ENCODE data around the gene CISD1. TPM values are rescaled to one million over a fixed set of nuclear protein-coding genes. Genes with fewer than 3 reads are reported as not detected.
A peak's percentile ranks its signal among the peaks of the same experiment; 100 is the strongest.

The CISD1 gene
- total RNA-seq, 2 experiments from 2014 or later: 42.3 to 44.0 TPM

DNA sequence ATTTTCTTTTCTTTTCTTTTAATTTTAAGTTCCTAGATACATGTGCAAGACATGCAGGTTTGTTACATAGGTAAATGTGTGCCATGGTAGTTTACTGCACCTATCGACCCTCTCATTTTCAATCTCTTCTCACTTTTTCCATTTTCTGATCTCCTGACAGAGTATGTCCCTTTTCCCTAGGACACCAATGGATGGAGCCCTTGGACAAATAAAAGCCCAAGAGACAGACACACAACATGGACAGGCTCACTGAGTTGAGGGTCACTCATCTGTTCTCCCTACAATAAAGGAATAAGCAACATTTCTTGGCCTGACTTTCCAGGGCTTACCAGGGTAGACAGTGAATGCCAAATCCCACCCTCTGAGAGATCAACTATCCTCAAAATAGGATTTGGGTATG is 50.6 kb downstream of the CISD1 start:
- peaks cover 8% of the 10 kb centered on the region for H3K4me1 Mint-ChIP-seq (ENCODE audit: low read depth)
- CTCF ChIA-PET: no interaction called here
- no peaks in the 10 kb centered on the region for H3K27me3 Mint-ChIP-seq
- no peaks in the 10 kb centered on the region for H3K9me3 Mint-ChIP-seq
- H3K27ac Mint-ChIP-seq: no peak overlapping the region
- POLR2A ChIA-PET: no interaction called here
- H3K4me3 Mint-ChIP-seq: no peak overlapping the region
- no peaks in the 10 kb centered on the region for H3K36me3 Mint-ChIP-seq
- DNase-seq: no peak
- intact Hi-C loops (cut with micrococcal nuclease): no loop called here

DNA sequence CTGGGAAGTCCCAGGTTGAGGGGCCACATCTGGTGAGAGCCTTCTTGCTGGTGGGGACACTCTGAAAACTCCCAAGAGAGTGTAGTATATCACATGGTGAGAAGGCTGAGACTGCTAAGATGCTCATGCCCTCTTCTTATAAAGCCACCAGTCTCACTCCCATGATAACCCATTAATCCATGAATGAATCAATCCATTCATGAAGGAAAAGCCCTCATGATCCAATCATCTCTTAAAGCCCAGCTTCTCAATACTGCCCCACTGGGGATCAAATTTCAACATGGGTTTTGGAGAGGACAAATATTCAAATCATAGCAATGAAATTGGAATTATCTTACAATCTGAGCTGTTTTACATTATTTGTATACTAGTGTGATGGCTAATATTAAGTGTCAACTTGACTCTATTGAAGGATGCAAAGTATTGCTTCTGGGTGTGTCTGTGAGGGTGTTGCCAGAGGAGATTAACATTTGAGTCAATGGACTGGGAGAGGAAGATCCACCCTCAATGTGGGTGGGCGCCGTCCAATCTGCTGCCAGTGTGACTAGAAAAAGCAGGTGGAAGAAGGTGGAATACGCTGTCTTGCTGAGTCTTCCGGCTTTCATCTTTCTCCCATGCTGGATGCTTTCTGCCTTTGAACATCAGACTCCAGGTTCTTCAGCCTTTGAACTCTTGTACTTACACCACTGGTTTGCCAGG is 51.5 kb downstream of the CISD1 start:
- DNase-seq: no peak
- ChIA-PET POLR2A (no interaction called here), CTCF (no interaction called here)
- Mint-ChIP-seq H3K27ac (no peak overlapping the region), H3K27me3 (no peaks in the 10 kb centered on the region), H3K4me3 (no peak overlapping the region), H3K36me3 (no peaks in the 10 kb centered on the region), H3K9me3 (no peaks in the 10 kb centered on the region), H3K4me1 (ENCODE audit: low read depth) (peaks cover 8% of the 10 kb centered on the region)
- intact Hi-C loops (cut with micrococcal nuclease): no loop called here

DNA sequence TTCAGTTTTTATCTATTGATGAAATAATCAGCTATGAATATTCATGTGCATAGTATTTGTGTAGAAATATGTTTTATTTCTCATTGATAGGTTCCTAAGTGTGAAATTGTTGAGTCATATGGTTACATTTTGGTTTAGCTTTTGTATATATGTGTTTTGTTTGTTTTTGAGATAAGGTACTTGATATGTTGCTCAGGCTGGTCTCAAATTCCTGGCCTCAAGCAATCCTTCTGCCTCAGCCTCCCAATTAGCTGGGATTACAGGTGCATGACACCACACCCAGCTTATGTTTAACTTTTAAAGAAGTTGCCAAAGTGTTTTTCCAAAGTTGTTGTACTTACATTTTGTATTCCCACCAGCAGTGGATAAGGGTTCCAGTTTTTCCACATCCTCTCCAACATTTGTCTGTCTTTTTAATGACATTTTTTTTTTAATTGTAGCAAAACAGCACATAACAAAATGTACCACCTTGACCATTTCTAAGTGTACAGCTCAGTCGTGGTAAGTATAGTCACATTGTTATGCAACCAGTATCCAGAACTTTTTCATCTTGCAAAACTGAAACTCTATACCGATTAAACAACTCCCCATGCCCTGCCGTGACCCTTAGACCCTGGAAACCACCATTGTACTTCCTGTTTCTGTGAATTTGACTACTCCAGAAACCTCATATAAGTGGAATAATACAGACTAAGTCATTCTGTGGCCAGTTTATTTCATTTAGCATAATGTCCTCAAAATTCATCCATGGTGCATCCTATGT is 53.3 kb downstream of the CISD1 start:
- Mint-ChIP-seq H3K4me1 (ENCODE audit: low read depth) (peaks cover 8% of the 10 kb centered on the region), H3K9me3 (no peaks in the 10 kb centered on the region), H3K27ac (no peak overlapping the region), H3K4me3 (no peak overlapping the region), H3K36me3 (no peaks in the 10 kb centered on the region), H3K27me3 (no peaks in the 10 kb centered on the region)
- intact Hi-C loops (cut with micrococcal nuclease): no loop called here
- DNase-seq: peak; percentile 14
- ChIA-PET CTCF (interaction anchor here (0.6 to 0.9 kb wide), 2 partner anchors 64 to 319 kb away, joined by 3 to 5 read pairs; no protein-coding TSS in a partner anchor), POLR2A (no interaction called here)

DNA sequence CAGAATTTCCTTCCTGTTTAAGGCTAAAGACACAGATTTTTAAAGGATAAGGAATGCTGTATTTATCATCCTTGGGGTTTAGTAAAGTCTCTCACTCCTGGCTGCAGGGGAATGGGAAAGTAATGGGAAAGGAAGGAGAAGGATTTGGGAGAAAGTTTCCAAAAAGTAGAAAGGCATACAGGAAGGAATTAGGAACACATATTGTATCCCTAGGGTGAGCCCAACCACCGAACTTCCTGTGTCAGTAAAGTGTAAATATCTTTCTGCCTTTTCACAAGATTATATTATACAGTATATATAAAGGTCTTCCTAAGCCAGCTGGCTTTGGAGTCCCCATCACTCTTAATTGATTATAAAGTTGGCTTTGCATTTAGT is 53.9 kb downstream of the CISD1 start:
- H3K9me3 Mint-ChIP-seq: no peaks in the 10 kb centered on the region
- no peaks in the 10 kb centered on the region for H3K36me3 Mint-ChIP-seq
- no peak for DNase-seq
- CTCF ChIA-PET: interaction anchor here (0.5 to 0.7 kb wide), 4 partner anchors 23 to 319 kb away, joined by 3 to 5 read pairs (median 4); no protein-coding TSS in a partner anchor
- no peaks in the 10 kb centered on the region for H3K27me3 Mint-ChIP-seq
- H3K4me3 Mint-ChIP-seq: no peak overlapping the region
- no peak overlapping the region for H3K27ac Mint-ChIP-seq
- intact Hi-C loops (cut with micrococcal nuclease): no loop called here
- peaks cover 8% of the 10 kb centered on the region for H3K4me1 Mint-ChIP-seq (ENCODE audit: low read depth)
- POLR2A ChIA-PET: no interaction called here

DNA sequence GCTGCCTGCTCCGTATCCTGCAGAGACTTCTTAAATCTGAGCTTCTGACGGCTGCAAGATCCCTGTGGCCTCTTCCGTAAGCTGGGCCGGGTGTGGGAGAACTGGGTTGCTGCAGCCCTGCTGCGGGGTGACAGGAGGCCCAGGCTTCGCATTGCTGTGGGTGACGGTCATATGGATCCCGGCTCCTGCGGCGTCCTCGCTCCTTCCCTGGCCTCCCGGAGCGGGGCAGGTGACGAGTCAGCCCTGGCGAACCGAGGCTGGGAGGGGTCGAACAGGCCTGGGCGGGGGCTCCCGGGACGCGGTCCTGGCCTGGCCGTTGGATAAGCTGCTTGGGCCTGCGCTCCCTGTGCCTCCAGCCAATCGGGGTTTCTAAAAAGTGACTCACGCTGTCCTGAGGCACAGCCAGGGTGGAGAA is 58.0 kb downstream of the CISD1 start:
- POLR2A ChIA-PET: no interaction called here
- H3K27me3 Mint-ChIP-seq: peaks cover 6% of the 10 kb centered on the region

DNA sequence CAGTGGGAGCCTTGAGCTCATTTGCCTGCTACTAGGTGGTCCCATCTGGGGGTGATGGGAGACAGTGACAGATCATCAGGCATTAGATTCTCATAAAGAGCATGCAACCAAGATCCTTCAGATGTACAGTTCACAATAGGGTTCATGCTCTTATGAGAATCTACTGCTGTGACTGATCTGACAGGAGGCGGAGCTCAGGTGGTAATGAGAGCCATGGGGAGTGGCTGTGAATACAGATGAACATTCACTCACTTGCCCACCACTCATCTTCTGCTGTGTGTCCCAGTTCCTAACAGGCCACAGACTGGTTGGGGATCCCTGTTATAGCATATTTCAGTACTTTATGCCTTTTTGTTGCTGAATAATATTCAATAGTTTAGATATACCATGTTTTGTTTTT is 59.3 kb downstream of the CISD1 start:
- Mint-ChIP-seq H3K27ac (no peak overlapping the region), H3K27me3 (peaks cover 6% of the 10 kb centered on the region), H3K4me3 (no peak overlapping the region), H3K36me3 (no peaks in the 10 kb centered on the region), H3K9me3 (no peaks in the 10 kb centered on the region), H3K4me1 (ENCODE audit: low read depth) (no peaks in the 10 kb centered on the region)
- POLR2A ChIA-PET: no interaction called here
- CTCF ChIA-PET: interaction anchor here (1.0 kb wide), 1 partner anchor 50 kb away, joined by 3 read pairs; no protein-coding TSS in a partner anchor
- no peak for DNase-seq
- intact Hi-C loops (cut with micrococcal nuclease): no loop called here

More for the DNA sequence above, 58.0 kb downstream of the CISD1 start:
- CTCF ChIA-PET: interaction anchor here (1.0 kb wide), 1 partner anchor 52 kb away, joined by 3 read pairs; no protein-coding TSS in a partner anchor
- Mint-ChIP-seq H3K4me1 (ENCODE audit: low read depth) (peaks cover 8% of the 10 kb centered on the region), H3K9me3 (no peaks in the 10 kb centered on the region), H3K36me3 (no peaks in the 10 kb centered on the region), H3K4me3 (no peak overlapping the region), H3K27ac (no peak overlapping the region)
- no peak for DNase-seq
- intact Hi-C loops (cut with micrococcal nuclease): no loop called here

DNA sequence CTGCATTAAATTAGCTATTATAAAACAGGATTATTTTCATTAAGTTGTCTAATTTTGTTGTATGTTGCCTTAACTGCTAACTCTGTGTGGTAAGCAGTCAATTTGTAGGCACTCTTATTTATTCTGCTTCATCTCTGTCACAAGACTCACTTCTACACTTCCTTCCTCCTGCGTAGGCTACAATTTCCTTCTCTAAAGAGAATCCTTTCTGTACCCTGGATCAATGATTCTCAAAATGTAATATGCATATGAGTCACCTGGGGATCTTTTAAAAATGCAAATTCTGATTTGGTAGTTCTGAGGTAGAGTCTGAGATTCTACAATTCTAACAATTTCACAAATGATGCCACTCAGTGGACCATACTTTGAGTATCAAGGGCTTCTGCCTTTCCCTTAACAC is 61.5 kb downstream of the CISD1 start:
- Mint-ChIP-seq H3K4me3 (no peak overlapping the region), H3K36me3 (peaks cover under 1% of the 10 kb centered on the region), H3K27ac (no peak overlapping the region), H3K27me3 (peaks cover 6% of the 10 kb centered on the region), H3K9me3 (no peaks in the 10 kb centered on the region), H3K4me1 (ENCODE audit: low read depth) (peaks cover 3% of the 10 kb centered on the region)
- ChIA-PET POLR2A (no interaction called here), CTCF (no interaction called here)
- no peak for DNase-seq
- intact Hi-C loops (cut with micrococcal nuclease): no loop called here

DNA sequence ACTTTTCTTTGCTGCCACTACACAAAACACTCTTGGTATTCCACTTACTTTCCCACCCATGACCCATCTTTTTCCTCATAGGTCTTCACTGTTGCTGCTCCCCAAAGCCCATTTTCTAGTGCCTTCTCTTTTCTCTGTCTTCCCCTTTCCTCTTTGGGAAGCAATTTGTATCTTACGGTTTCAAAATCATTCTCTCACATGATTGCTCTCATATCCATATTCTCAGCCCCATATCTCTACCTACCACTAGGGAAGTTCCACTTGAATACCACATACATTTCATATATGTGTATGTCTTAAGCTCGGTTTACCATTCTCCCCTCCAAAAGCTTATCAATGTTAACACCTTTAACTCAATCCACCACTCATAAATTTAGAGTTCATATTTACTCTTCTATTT is 62.7 kb downstream of the CISD1 start:
- H3K36me3 Mint-ChIP-seq: peaks cover 8% of the 10 kb centered on the region
- ChIA-PET POLR2A (no interaction called here), CTCF (interaction anchor here (1.5 kb wide), 1 partner anchor 53 kb away, joined by 4 read pairs; no protein-coding TSS in a partner anchor)
- peaks cover 6% of the 10 kb centered on the region for H3K27me3 Mint-ChIP-seq
- H3K4me3 Mint-ChIP-seq: no peak overlapping the region
- intact Hi-C loops (cut with micrococcal nuclease): no loop called here
- no peak for DNase-seq
- H3K27ac Mint-ChIP-seq: no peak overlapping the region
- no peaks in the 10 kb centered on the region for H3K9me3 Mint-ChIP-seq
- H3K4me1 Mint-ChIP-seq (ENCODE audit: low read depth): peaks cover 14% of the 10 kb centered on the region

DNA sequence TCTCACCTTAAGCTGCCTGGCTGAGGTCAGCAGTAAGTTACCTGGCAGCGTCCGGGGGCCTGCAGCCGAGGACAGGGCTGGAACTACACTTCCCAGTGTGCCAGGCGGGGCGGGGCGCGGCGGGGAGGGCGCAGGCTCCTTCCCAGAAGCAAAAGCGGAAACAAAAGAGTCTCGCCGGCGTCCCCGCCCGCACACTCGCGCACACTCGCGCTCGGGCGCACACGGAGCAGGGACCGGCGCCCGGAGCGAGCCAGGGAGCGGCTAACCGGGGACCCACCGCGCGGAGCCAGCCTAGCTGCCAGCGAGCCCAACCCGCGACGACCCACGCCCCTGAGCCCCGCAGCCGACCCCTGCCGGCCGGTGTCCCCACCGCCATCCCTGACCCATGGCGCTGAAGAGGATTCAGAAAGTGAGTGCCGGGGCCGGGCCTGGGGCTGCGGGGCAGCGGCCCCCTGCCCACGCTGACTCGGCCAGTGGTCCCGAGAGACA is 65.9 kb downstream of the CISD1 start, which contains the start of gene UBE2D1:
TSS of gene UBE2D1 (plus strand) at position 190 of the 489 bp plus-strand sequence. CDS start at position 386, 196 bp downstream.
- intact Hi-C loops (cut with micrococcal nuclease): loop anchor here (1.0 to 2.0 kb wide), 4 partner anchors 26 to 66 kb away; partner anchors contain the start of genes CISD1 and TFAM
- ChIA-PET CTCF (interaction anchor here (1.2 to 1.8 kb wide), 4 partner anchors 33 to 51 kb away, joined by 3 to 11 read pairs (median 4); partner anchors contain the start of gene TFAM), POLR2A (interaction anchor here (1.3 to 2.1 kb wide), 3 partner anchors 50 to 68 kb away, joined by 3 to 17 read pairs (median 6); partner anchors contain the start of genes IPMK and TFAM)
- peaks cover 29% of the 10 kb centered on the region for H3K4me1 Mint-ChIP-seq (ENCODE audit: low read depth)
- DNase-seq: peak; percentile 88
- H3K9me3 Mint-ChIP-seq: no peaks in the 10 kb centered on the region
- H3K36me3 Mint-ChIP-seq: peaks cover 14% of the 10 kb centered on the region
- H3K27me3 Mint-ChIP-seq: peaks cover 6% of the 10 kb centered on the region
- peak within 1 kb of the TSS; percentile 75 for H3K27ac Mint-ChIP-seq
- H3K4me3 Mint-ChIP-seq: peak within 1 kb of the TSS; percentile 96

DNA sequence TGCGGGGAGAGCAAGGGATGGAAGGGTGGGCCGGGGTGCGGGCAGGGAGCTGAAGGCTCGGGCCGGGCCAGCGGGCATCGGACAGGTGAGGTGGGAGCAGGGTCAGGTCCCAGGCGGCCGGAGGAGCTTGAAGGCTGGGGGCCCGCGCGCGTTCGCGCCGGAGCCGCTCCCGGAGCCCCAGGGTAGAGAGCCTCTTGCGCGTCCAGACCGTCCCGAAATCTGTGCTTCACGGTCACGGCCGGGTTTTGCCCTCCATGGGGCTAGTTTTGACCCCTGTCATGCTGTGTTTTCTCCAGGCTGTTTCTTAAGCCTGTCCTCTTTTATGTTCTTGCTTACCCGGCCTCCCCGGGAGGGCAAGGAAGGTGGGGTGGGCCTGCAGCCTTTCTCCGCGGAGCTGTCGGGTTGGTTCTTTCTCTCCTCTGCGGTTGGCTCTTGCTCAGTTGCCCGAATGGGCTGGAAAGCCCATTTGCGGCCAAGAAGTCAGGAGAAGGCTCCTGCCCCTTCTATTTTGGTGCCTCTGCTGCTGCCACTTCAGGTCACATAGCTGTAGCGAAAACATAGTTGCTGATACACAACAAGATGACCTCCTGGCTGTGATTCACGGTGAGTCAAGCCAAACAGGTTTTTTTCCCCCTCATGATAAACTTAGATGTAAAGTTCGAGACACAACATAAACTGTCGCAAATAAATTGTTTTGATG is 66.5 kb downstream of the CISD1 start:
- peaks cover 14% of the 10 kb centered on the region for H3K36me3 Mint-ChIP-seq
- ChIA-PET CTCF (interaction anchor here (1.2 to 1.8 kb wide), 4 partner anchors 34 to 50 kb away, joined by 3 to 11 read pairs (median 4); partner anchors contain the start of gene TFAM), POLR2A (interaction anchor here (1.3 to 2.1 kb wide), 3 partner anchors 50 to 69 kb away, joined by 3 to 17 read pairs (median 6); partner anchors contain the start of genes IPMK and TFAM)
- H3K27me3 Mint-ChIP-seq: peaks cover 6% of the 10 kb centered on the region
- H3K9me3 Mint-ChIP-seq: no peaks in the 10 kb centered on the region
- intact Hi-C loops (cut with micrococcal nuclease): loop anchor here (1.0 to 2.0 kb wide), 3 partner anchors 25 to 66 kb away; partner anchors contain the start of gene CISD1
- peak; percentile 25 for DNase-seq
- peak overlapping the region; percentile 96 for H3K4me3 Mint-ChIP-seq
- H3K27ac Mint-ChIP-seq: peak overlapping the region; percentile 75
- H3K4me1 Mint-ChIP-seq (ENCODE audit: low read depth): peaks cover 30% of the 10 kb centered on the region

DNA sequence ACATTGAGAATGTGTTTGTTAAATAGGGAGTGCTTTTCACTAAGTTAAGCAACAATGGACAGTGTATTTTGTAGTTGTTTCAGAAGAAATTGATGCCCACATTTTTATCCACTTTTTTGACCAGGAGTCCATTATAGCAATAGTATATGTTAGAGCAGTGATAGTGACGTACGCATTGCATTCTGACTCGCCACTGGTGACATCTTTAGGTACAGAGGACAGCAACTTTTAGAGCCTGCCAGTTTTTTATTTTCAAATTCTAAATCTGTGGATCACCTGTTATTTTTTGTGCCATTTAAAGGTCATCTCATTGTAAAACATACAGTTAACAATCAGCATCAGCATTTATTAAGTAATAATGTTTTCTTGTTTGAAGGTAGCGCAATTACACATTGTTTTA is 67.3 kb downstream of the CISD1 start:
- Mint-ChIP-seq H3K4me3 (peak overlapping the region; percentile 96), H3K4me1 (ENCODE audit: low read depth) (peaks cover 38% of the 10 kb centered on the region), H3K27ac (no peak overlapping the region), H3K9me3 (no peaks in the 10 kb centered on the region), H3K36me3 (peaks cover 14% of the 10 kb centered on the region), H3K27me3 (peaks cover 5% of the 10 kb centered on the region)
- ChIA-PET POLR2A (interaction anchor here (1.4 to 2.1 kb wide), 2 partner anchors 49 to 69 kb away, joined by 3 to 17 read pairs; partner anchors contain the start of genes IPMK and TFAM), CTCF (interaction anchor here (1.8 kb wide), 1 partner anchor 48 kb away, joined by 11 read pairs; the partner anchor contains the start of gene TFAM)
- no peak for DNase-seq
- intact Hi-C loops (cut with micrococcal nuclease): no loop called here

Measured in activated CD4-positive, alpha-beta memory T cell treated with anti-CD3 and anti-CD28 coated beads for 36 hours (primary cell).